GM19397 (cell line): ENCODE data around the gene LRRC74A.

Experiments
- ATAC-seq: cut with Tn5 transposase; IDR thresholded peaks from one replicate; pipeline ENCODE4 v1.9.1; 2021; ENCODE audit warnings: mild to moderate bottlenecking, moderate library complexity; ENCODE audit not compliant: unreplicated experiment

Gene LRRC74A

GRCh38 chr14:76844223-76844622, 18.0 kb downstream of the LRRC74A start:
- ATAC-seq, result no peak

- no peak for ATAC-seq
Measured at GRCh38 chr14:76846331-76847047, 20.3 kb downstream of the LRRC74A start.

- no peak for ATAC-seq
Measured at GRCh38 chr14:76848879-76849278, 22.7 kb downstream of the LRRC74A start.

- ATAC-seq, result no peak
Measured at GRCh38 chr14:76855066-76855465, 28.9 kb downstream of the LRRC74A start.

GRCh38 chr14:76856769-76857168, 30.6 kb downstream of the LRRC74A start:
- no peak for ATAC-seq

- ATAC-seq, result no peak
Measured at GRCh38 chr14:76861574-76862255, 35.5 kb downstream of the LRRC74A start.

GRCh38 chr14:76862546-76863282, 36.5 kb downstream of the LRRC74A start:
- ATAC-seq, result no peak

- ATAC-seq, result no peak
Measured at GRCh38 chr14:76863724-76864407, 37.7 kb downstream of the LRRC74A start.

GRCh38 chr14:76866456-76866855, 40.2 kb downstream of the LRRC74A start:
- no peak for ATAC-seq

GRCh38 chr14:76867516-76868453, 41.6 kb downstream of the LRRC74A start:
- ATAC-seq, result no peak

- ATAC-seq, result no peak
Measured at GRCh38 chr14:76868454-76869170, 42.4 kb downstream of the LRRC74A start.

GRCh38 chr14:76870166-76870565, 44.0 kb downstream of the LRRC74A start:
- no peak for ATAC-seq

GRCh38 chr14:76872796-76873432, 46.7 kb downstream of the LRRC74A start:
- no peak for ATAC-seq

GRCh38 chr14:76874734-76875133, 48.5 kb downstream of the LRRC74A start:
- ATAC-seq, result no peak

GRCh38 chr14:76876076-76876475, 49.9 kb downstream of the LRRC74A start:
- ATAC-seq, result no peak

GRCh38 chr14:76877871-76878270, 51.7 kb downstream of the LRRC74A start:
- no peak for ATAC-seq

- no peak for ATAC-seq
Measured at GRCh38 chr14:76880449-76880848, 54.2 kb downstream of the LRRC74A start.

- ATAC-seq, result no peak
Measured at GRCh38 chr14:76881348-76881747, 55.1 kb downstream of the LRRC74A start.

- no peak for ATAC-seq
Measured at GRCh38 chr14:76882651-76883050, 56.4 kb downstream of the LRRC74A start.
